ENCODE data around the gene MOSMO.

GRCh38 chr16:22023505-22023904 lies 15.6 kb downstream of the MOSMO start:
- TF ChIP-seq SP1 (IDR thresholded peaks at IDR 0.05; ENCODE audit: low read depth, low read length) (no peak), YBX1 (IDR thresholded peaks at IDR 0.05) (no peak), FOS (IDR thresholded peaks at IDR 0.05; ENCODE audit: borderline replicate concordance, extremely low read depth, insufficient read length) (no peak)
